GM12878 (cell line): ENCODE results near the gene MFSD11. TPM values are rescaled to one million over a fixed set of nuclear protein-coding genes. Genes with fewer than 3 reads are reported as not detected.

Experiments
- ATAC-seq: fragments of 200-7000 bp; cut with Tn5 transposase; 3 replicates; pipeline ENCODE4 v1.9.1; 2020; ENCODE audit warnings: mild to moderate bottlenecking, moderate library complexity
- BruUV-seq: library from RNA; stranded (reverse); fragments of 400-500 nt; replicated peaks from 2 replicates; lab custom pipeline; 2021; lab: Mats Ljungman, UMichigan
- CTCF ChIA-PET: fragments of 300-600 bp; sonication (Branson Sonifier 250); formaldehyde crosslinking; extraction: SDS; loops from one replicate; lab custom pipeline; 2021; ENCODE audit warnings: inconsistent platforms; lab: Yijun Ruan, JAX
- POLR2A ChIA-PET: fragments of 350-600 bp; formaldehyde crosslinking; extraction: SDS; loops from one replicate; lab custom pipeline; 2021; ENCODE audit warnings: inconsistent platforms; lab: Charles Lee
- RAD21 ChIA-PET: fragments of 300-600 bp; sonication (Branson Sonifier 250); formaldehyde crosslinking; loops from one replicate; lab custom pipeline; 2023; ENCODE audit warnings: antibody characterized with exemption; ENCODE audit not compliant: unreplicated experiment; lab: Charles Lee
- SMC1A ChIA-PET: fragments of 300-600 bp; sonication (Branson Sonifier 250); formaldehyde crosslinking; loops from one replicate; lab custom pipeline; 2023; ENCODE audit not compliant: unreplicated experiment, uncharacterized antibody; lab: Charles Lee
- DNase-seq: peaks from one replicate; pipeline ENCODE4 v3.0.0-alpha.2; 2011; ENCODE audit warnings: low read depth, low spot score
- FAIRE-seq: peaks from 3 replicates; lab custom pipeline; 2011; peaks lifted over from hg19 to GRCh38; lab: Jason Lieb, UNC
- H2AFZ ChIP-seq: 2 replicates; pipeline ENCODE4 v1.6.0; 2011; ENCODE audit warnings: low read depth, low read length, control low read depth; ENCODE audit not compliant: control insufficient read depth
- H3K27ac ChIP-seq: 2 replicates; pipeline ENCODE4 v1.5.1; 2011; ENCODE audit warnings: control low read depth; ENCODE audit not compliant: control insufficient read depth, insufficient read depth
- H3K27me3 ChIP-seq, 2 experiments: replicated peaks in 1 of 2; 2 replicates each; pipeline versions ENCODE4 v1.6.0 to v1.6.1; 2011; ENCODE audit warnings: low read length in 1 of 2; ENCODE audit not compliant: control insufficient read depth in 2 of 2, insufficient read depth in 2 of 2
- H3K36me3 ChIP-seq, 2 experiments: 2 replicates each; pipeline ENCODE4 v1.5.1; 2011; ENCODE audit warnings: low read length in 1 of 2; ENCODE audit not compliant: control insufficient read depth in 2 of 2, insufficient read depth in 2 of 2
- H3K4me1 ChIP-seq: 2 replicates; pipeline ENCODE4 v1.6.1; 2011; ENCODE audit warnings: mild to moderate bottlenecking, low read length, moderate library complexity, mixed read lengths; ENCODE audit not compliant: control insufficient read depth, insufficient read depth
- H3K4me2 ChIP-seq: 2 replicates; pipeline ENCODE4 v1.6.0; 2011; ENCODE audit warnings: control low read depth; ENCODE audit not compliant: control insufficient read depth, insufficient read depth
- H3K4me3 ChIP-seq: fragments of 200-600 bp; sonication (generic); 2 replicates; pipeline ENCODE4 v1.5.1; 2016
- H3K79me2 ChIP-seq: 2 replicates; pipeline ENCODE4 v1.6.0; 2011; ENCODE audit warnings: low read length; ENCODE audit not compliant: control insufficient read depth, insufficient read depth
- H3K9ac ChIP-seq: 2 replicates; pipeline ENCODE4 v1.8.0; 2011; ENCODE audit warnings: low read length, control low read depth, mixed read lengths; ENCODE audit not compliant: control insufficient read depth, insufficient read depth
- H3K9me3 ChIP-seq: replicated peaks from 3 replicates; pipeline ENCODE4 v1.5.1; 2011; ENCODE audit warnings: mild to moderate bottlenecking, low read length; ENCODE audit not compliant: control insufficient read depth, insufficient read depth
- H4K20me1 ChIP-seq: 2 replicates; pipeline ENCODE4 v1.6.0; 2011; ENCODE audit not compliant: control insufficient read depth, insufficient read depth
- ATF7 ChIP-seq: fragments of 450-650 bp; IDR thresholded peaks from 2 replicates; pipeline ENCODE4 v1.6.1; 2016; ENCODE audit warnings: low read depth, mild to moderate bottlenecking
- BACH1 ChIP-seq: fragments of 450-650 bp; IDR thresholded peaks from 2 replicates; pipeline ENCODE4 v1.6.1; 2017; ENCODE audit warnings: mild to moderate bottlenecking, borderline replicate concordance
- CBX5 ChIP-seq: sonication (generic); IDR thresholded peaks from 2 replicates; pipeline ENCODE4 v1.6.1; 2016; ENCODE audit warnings: low read depth, moderate library complexity, mild to moderate bottlenecking, inconsistent platforms
- FOXM1 ChIP-seq: IDR thresholded peaks from 2 replicates; pipeline ENCODE4 v1.6.1; 2012; ENCODE audit warnings: low read depth, mild to moderate bottlenecking, inconsistent platforms, low read length, moderate library complexity
- IKZF1 ChIP-seq: fragments of 450-650 bp; conservative IDR thresholded peaks from 2 replicates; pipeline ENCODE4 v1.6.1; 2017; ENCODE audit warnings: antibody characterized with exemption, mild to moderate bottlenecking
- IKZF2 ChIP-seq, 2 experiments: fragments of 450-650 bp; IDR thresholded peaks; 2 replicates each; pipeline ENCODE4 v1.6.1; 2017; ENCODE audit warnings: mild to moderate bottlenecking in 2 of 2, moderate library complexity in 2 of 2
- JUNB ChIP-seq: IDR thresholded peaks from 2 replicates; pipeline ENCODE4 v1.6.1; 2016; ENCODE audit warnings: antibody characterized with exemption, mild to moderate bottlenecking
- LARP7 ChIP-seq: fragments of 450-650 bp; IDR thresholded peaks from 2 replicates; pipeline ENCODE4 v1.6.1; 2017; ENCODE audit warnings: mild to moderate bottlenecking
- MAX ChIP-seq: IDR thresholded peaks from 2 replicates; pipeline ENCODE4 v1.6.1; 2012; ENCODE audit warnings: low read depth, low read length, improper control_type of control experiment
- MTA2 ChIP-seq: fragments of 450-650 bp; IDR thresholded peaks from 2 replicates; pipeline ENCODE4 v1.6.1; 2016; ENCODE audit warnings: low read depth, mild to moderate bottlenecking, moderate library complexity
- MTA3 ChIP-seq: IDR thresholded peaks from 2 replicates; pipeline ENCODE4 v1.6.1; 2012; ENCODE audit warnings: low read length, inconsistent platforms, borderline replicate concordance
- NFIC ChIP-seq: IDR thresholded peaks from 2 replicates; pipeline ENCODE4 v1.6.1; 2012; ENCODE audit warnings: low read depth, mild to moderate bottlenecking, inconsistent platforms, low read length, moderate library complexity
- NR2C2 ChIP-seq: IDR thresholded peaks from 2 replicates; pipeline ENCODE4 v1.6.1; 2011; ENCODE audit warnings: borderline replicate concordance, low read depth; ENCODE audit not compliant: control insufficient read depth, insufficient read length
- PML ChIP-seq: IDR thresholded peaks from 2 replicates; pipeline ENCODE4 v1.6.1; 2012; ENCODE audit warnings: low read length, inconsistent platforms
- RELB ChIP-seq: fragments of 450-650 bp; IDR thresholded peaks from 2 replicates; pipeline ENCODE4 v1.6.1; 2017; ENCODE audit warnings: low read depth, mild to moderate bottlenecking, moderate library complexity
- SREBF1 ChIP-seq: IDR thresholded peaks from 2 replicates; pipeline ENCODE4 v1.6.1; 2012; ENCODE audit warnings: mild to moderate bottlenecking, low read length
- TBL1XR1 ChIP-seq: IDR thresholded peaks from 2 replicates; pipeline ENCODE4 v1.6.1; 2012; ENCODE audit warnings: low read depth, low read length, improper control_type of control experiment
- TCF12 ChIP-seq: IDR thresholded peaks from 2 replicates; pipeline ENCODE4 v1.6.1; 2011; ENCODE audit warnings: low read depth, mild to moderate bottlenecking, low read length
- YBX1 ChIP-seq: fragments of 450-650 bp; IDR thresholded peaks from 2 replicates; pipeline ENCODE4 v1.6.1; 2016; ENCODE audit warnings: antibody characterized with exemption
- ZBED1 ChIP-seq: IDR thresholded peaks from 2 replicates; pipeline ENCODE4 v1.6.1; 2016; ENCODE audit warnings: borderline replicate concordance
- ZNF24 ChIP-seq: fragments of 450-650 bp; IDR thresholded peaks from 2 replicates; pipeline ENCODE4 v1.6.1; 2017; ENCODE audit warnings: antibody characterized with exemption, mild to moderate bottlenecking
- ZSCAN29 ChIP-seq: fragments of 450-650 bp; IDR thresholded peaks from 2 replicates; pipeline ENCODE4 v1.6.1; 2017; ENCODE audit warnings: mild to moderate bottlenecking, moderate library complexity
- WGBS: methylation state at CpG from one replicate; pipeline ENCODE4 v1.1.6; 2016; ENCODE audit warnings: low lambda C conversion rate; ENCODE audit not compliant: insufficient replicate concordance, insufficient coverage; ENCODE audit errors: missing lambda C conversion rate; 5-methylcytosine and 5-hydroxymethylcytosine counted together
- in situ Hi-C: fragments of 300-500 bp; cut with MboI; formaldehyde crosslinking; loops from 9 replicates; pipeline ENCODE4 v1.14.3; 2018; ENCODE audit warnings: mixed read lengths
- intact Hi-C: fragments of 100-400 bp; cut with micrococcal nuclease; formaldehyde crosslinking; loops from one replicate; pipeline ENCODE4 v1.14.2; 2022; ENCODE audit not compliant: unreplicated experiment
- polyA plus RNA-seq, 11 experiments: library from polyadenylated mRNA; depleted of rRNA in 4 of 11; unstranded in 6 of 11; stranded (reverse) in 5 of 11; fragments of >200 nt; fragmentation: Nextera tagmentation in 4 of 11; fragmentation: Illumina TruSeq in 1 of 11; extraction: Ambion mirVana in 4 of 11; extraction: Trizol in 1 of 11; gene quantifications; 1 replicate in 1 of 11; 2 replicates in 10 of 11; pipeline versions ENCODE4 v1.2.1 to v1.2.3, GENCODE V29; 2011 to 2016; ENCODE audit warnings: inconsistent platforms in 2 of 11, missing spikeins in 2 of 11, low read depth in 1 of 11
- total RNA-seq, 4 experiments: library from RNA; depleted of rRNA in 3 of 4; stranded (reverse); fragments of >200 nt in 3 of 4; fragmentation: Illumina TruSeq in 1 of 4; extraction: Trizol in 1 of 4; gene quantifications; 2 replicates each; pipeline versions ENCODE4 v1.2.1 to v1.2.3, GENCODE V29; 2013 to 2021

Gene MFSD11
- total and polyA plus RNA-seq, 10 of the 15 experiments (the other 5 are each of a cell fraction or from before 2014, with no cell fraction given) = 11.0 to 19.4 (median 15.5) TPM

- Histone ChIP-seq H3K9ac (peak overlapping the region; percentile 20; the same call in 1 of the 2 replicates), H3K9me3 (no peaks in the 10 kb centered on the region), H4K20me1 (no peaks in the 10 kb centered on the region), H3K27ac (peak overlapping the region; percentile 52; the same call in 1 of the 2 replicates), H3K4me2 (peak overlapping the region; percentile 58), H3K36me3 (no peaks in the 10 kb centered on the region), H3K27me3 (no peaks in the 10 kb centered on the region), H3K79me2 (no peaks in the 10 kb centered on the region), H3K4me3 (no peak overlapping the region; the same call in 1 of the 2 replicates), H2AFZ (peak overlapping the region; percentile 30), H3K4me1 (peaks cover 11% of the 10 kb centered on the region)
- in situ Hi-C loops (no loop called here), intact Hi-C loops (no loop called here)
- SMC1A ChIA-PET = interaction anchor here (0.7 to 2.0 kb wide), 3 partner anchors 9 to 87 kb away, joined by 3 to 5 read pairs (median 4); no protein-coding TSS in a partner anchor
- no peak for FAIRE-seq
- 32% methylated on average over 9 of the region's 11 CpGs for WGBS
- BruUV-seq = no TSS peak
- CTCF ChIA-PET = interaction anchor here (0.7 to 1.6 kb wide), 5 partner anchors 12 to 398 kb away, joined by 3 to 6 read pairs (median 4); no protein-coding TSS in a partner anchor
- DNase-seq = peak; percentile 33
- RAD21 ChIA-PET = interaction anchor here (0.6 to 1.3 kb wide), 2 partner anchors 8 to 42 kb away, joined by 3 to 4 read pairs; no protein-coding TSS in a partner anchor
- ATAC-seq = peak; percentile 92
- POLR2A ChIA-PET = interaction anchor here (0.5 to 1.1 kb wide), 3 partner anchors 63 to 288 kb away, joined by 3 read pairs; partner anchors contain the start of genes JMJD6 and METTL23
- TF ChIP-seq TCF12 (no peak), TBL1XR1 (no peak), PML (no peak), NR2C2 (no peak), SREBF1 (no peak), CBX5 (0 out of 2 replicates have a peak, but pooled peaks have one; percentile 25), IKZF2 (IDR thresholded peaks at IDR 0.05) (peak; percentile 81 to 85), LARP7 (no peak), FOXM1 (0 out of 2 replicates have a peak, but pooled peaks have one; percentile 28), MTA2 (peak; percentile 54; the same call in 1 of the 2 replicates), IKZF1 (peak; percentile 76), ATF7 (peak; percentile 51; the same call in 1 of the 2 replicates), BACH1 (no peak), ZNF24 (no peak), ZBED1 (no peak), NFIC (peak; percentile 75), MAX (no peak), ZSCAN29 (no peak), YBX1 (no peak), MTA3 (peak; percentile 47; the same call in 1 of the 2 replicates), RELB (peak; percentile 73), JUNB (peak; percentile 52)
These were observed 53.4 kb downstream of the MFSD11 start for GRCh38 chr17:76791053-76791980.
